ENCODE results near the gene SRP68. TPM values are rescaled to one million over a fixed set of nuclear protein-coding genes. Genes with fewer than 3 reads are reported as not detected.
"Not testable (repeated sequence)": the region's sequence is repeated elsewhere in the genome, so short reads cannot be mapped to it uniquely, and the experiment has no call there.

SRP68 gene
- total RNA-seq, 1 experiment from 2014 or later: 106 TPM

GRCh38 chr17:76046064-76046463, 26.3 kb downstream of the SRP68 start:
- no peak overlapping the region for H3K27ac Mint-ChIP-seq (ENCODE audit: low read depth, unreplicated experiment)
- ChIA-PET POLR2A (interaction anchor here (0.5 to 0.9 kb wide), 3 partner anchors 11 to 67 kb away, joined by 3 read pairs; partner anchors contain the start of genes ACOX1 and TEN1), CTCF (interaction anchor here (0.7 to 1.8 kb wide), 2 partner anchors 10 to 40 kb away, joined by 3 to 4 read pairs; no protein-coding TSS in a partner anchor)
- H3K27me3 Mint-ChIP-seq (ENCODE audit: insufficient read depth, unreplicated experiment): no peaks in the 10 kb centered on the region
- no peaks in the 10 kb centered on the region for H3K9me3 Mint-ChIP-seq (ENCODE audit: unreplicated experiment)
- no TSS peak for BruUV-seq (replicated peaks)
- intact Hi-C loops (cut with micrococcal nuclease): no loop called here
- DNase-seq (ENCODE audit: unreplicated experiment): no peak
- H3K36me3 Mint-ChIP-seq (ENCODE audit: insufficient read depth, unreplicated experiment): peaks cover 93% of the 10 kb centered on the region
- no peak overlapping the region for H3K4me3 Mint-ChIP-seq (ENCODE audit: unreplicated experiment)
- TF ChIP-seq CTCF (IDR thresholded peaks at IDR 0.05; ENCODE audit: unreplicated experiment): no peak
- no peaks in the 10 kb centered on the region for H3K4me1 Mint-ChIP-seq (ENCODE audit: insufficient read depth, unreplicated experiment)

- DNase-seq (ENCODE audit: unreplicated experiment); H3K27ac Mint-ChIP-seq (ENCODE audit: low read depth, unreplicated experiment); H3K4me1 Mint-ChIP-seq (ENCODE audit: insufficient read depth, unreplicated experiment); H3K4me3 Mint-ChIP-seq (ENCODE audit: unreplicated experiment); POLR2A ChIA-PET; H3K9me3 Mint-ChIP-seq (ENCODE audit: unreplicated experiment); CTCF ChIA-PET; H3K27me3 Mint-ChIP-seq (ENCODE audit: insufficient read depth, unreplicated experiment); BruUV-seq (replicated peaks); intact Hi-C loops (cut with micrococcal nuclease): not testable (repeated sequence)
- H3K36me3 Mint-ChIP-seq (ENCODE audit: insufficient read depth, unreplicated experiment): peaks cover 88% of the 10 kb centered on the region
These were observed 27.8 kb downstream of the SRP68 start for GRCh38 chr17:76044475-76045007.

GRCh38 chr17:76042868-76043267, 29.4 kb downstream of the SRP68 start:
- H3K9me3 Mint-ChIP-seq (ENCODE audit: unreplicated experiment); H3K27me3 Mint-ChIP-seq (ENCODE audit: insufficient read depth, unreplicated experiment); H3K4me1 Mint-ChIP-seq (ENCODE audit: insufficient read depth, unreplicated experiment); BruUV-seq (replicated peaks); POLR2A ChIA-PET; intact Hi-C loops (cut with micrococcal nuclease); H3K27ac Mint-ChIP-seq (ENCODE audit: low read depth, unreplicated experiment); H3K4me3 Mint-ChIP-seq (ENCODE audit: unreplicated experiment); DNase-seq (ENCODE audit: unreplicated experiment): not testable (repeated sequence)
- peaks cover 88% of the 10 kb centered on the region for H3K36me3 Mint-ChIP-seq (ENCODE audit: insufficient read depth, unreplicated experiment)
- CTCF ChIA-PET: interaction anchor here (0.9 to 3.8 kb wide), 2 partner anchors 15 to 29 kb away, joined by 6 to 11 read pairs; no protein-coding TSS in a partner anchor

GRCh38 chr17:76040376-76040775, 31.9 kb downstream of the SRP68 start:
- Mint-ChIP-seq H3K27ac (ENCODE audit: low read depth, unreplicated experiment) (no peak overlapping the region), H3K9me3 (ENCODE audit: unreplicated experiment) (no peaks in the 10 kb centered on the region), H3K4me3 (ENCODE audit: unreplicated experiment) (no peak overlapping the region), H3K27me3 (ENCODE audit: insufficient read depth, unreplicated experiment) (no peaks in the 10 kb centered on the region), H3K36me3 (ENCODE audit: insufficient read depth, unreplicated experiment) (peaks cover 70% of the 10 kb centered on the region), H3K4me1 (ENCODE audit: insufficient read depth, unreplicated experiment) (no peaks in the 10 kb centered on the region)
- intact Hi-C loops (cut with micrococcal nuclease): no loop called here
- TF ChIP-seq CTCF (IDR thresholded peaks at IDR 0.05; ENCODE audit: unreplicated experiment): no peak
- BruUV-seq (replicated peaks): no TSS peak
- DNase-seq (ENCODE audit: unreplicated experiment): no peak
- POLR2A ChIA-PET: no interaction called here
- CTCF ChIA-PET: interaction anchor here (3.8 kb wide), 1 partner anchor 27 kb away, joined by 11 read pairs; no protein-coding TSS in a partner anchor

- no peaks in the 10 kb centered on the region for H3K4me1 Mint-ChIP-seq (ENCODE audit: insufficient read depth, unreplicated experiment)
- no peak for TF ChIP-seq CTCF (IDR thresholded peaks at IDR 0.05; ENCODE audit: unreplicated experiment)
- no peaks in the 10 kb centered on the region for H3K27me3 Mint-ChIP-seq (ENCODE audit: insufficient read depth, unreplicated experiment)
- H3K27ac Mint-ChIP-seq (ENCODE audit: low read depth, unreplicated experiment): no peak overlapping the region
- intact Hi-C loops (cut with micrococcal nuclease): no loop called here
- POLR2A ChIA-PET: interaction anchor here (0.6 to 1.0 kb wide), 2 partner anchors 8 to 10 kb away, joined by 3 to 4 read pairs; no protein-coding TSS in a partner anchor
- DNase-seq (ENCODE audit: unreplicated experiment): no peak
- CTCF ChIA-PET: no interaction called here
- no peak overlapping the region for H3K4me3 Mint-ChIP-seq (ENCODE audit: unreplicated experiment)
- no peaks in the 10 kb centered on the region for H3K9me3 Mint-ChIP-seq (ENCODE audit: unreplicated experiment)
- TSS peak; percentile 81 for BruUV-seq (replicated peaks)
- H3K36me3 Mint-ChIP-seq (ENCODE audit: insufficient read depth, unreplicated experiment): peaks cover 57% of the 10 kb centered on the region
These were observed 33.2 kb downstream of the SRP68 start for GRCh38 chr17:76039121-76039520.
